Mammary epithelial cell (primary cell): ENCODE data around the gene APOA4.

ENCODE experiments used
- CTCF ChIP-seq, 2 donors: IDR thresholded peaks in 1 of 2; conservative IDR thresholded peaks in 1 of 2; 2 replicates each; pipeline ENCODE4 v1.5.1; 2011 to 2012; ENCODE audit warnings: inconsistent platforms in 2 of 2, low read length in 2 of 2, mild to moderate bottlenecking in 2 of 2, control low read depth in 1 of 2, low read depth in 1 of 2; ENCODE audit not compliant: insufficient read depth in 1 of 2; ENCODE audit errors: extremely low read depth in 1 of 2
- EZH2 ChIP-seq: IDR thresholded peaks from 2 replicates; pipeline ENCODE4 v1.6.1; 2012; ENCODE audit warnings: low read length, inconsistent platforms, borderline replicate concordance

GRCh38 chr11:116859175-116859574, 36.1 kb upstream of the APOA4 start:
- TF ChIP-seq CTCF (conservative IDR thresholded peaks at IDR 0.05 in 1 of 2, IDR thresholded peaks at IDR 0.05 in 1 of 2; ENCODE audit: extremely low read depth in 1 of 2, insufficient read depth in 1 of 2, low read depth in 1 of 2, low read length in 2 of 2) (no peak), EZH2 (no peak)
